Liver (tissue), 3 donors: ENCODE measurements around the gene FBXO31.

Source experiments
- EGR1 ChIP-seq, 2 donors: IDR thresholded peaks; 2 replicates each; pipeline ENCODE4 v1.6.1; 2016 to 2018; ENCODE audit warnings: antibody characterized with exemption in 2 of 2, low read depth in 2 of 2
- RAD21 ChIP-seq, 2 donors: IDR thresholded peaks; 2 replicates each; pipeline ENCODE4 v1.6.1; 2016; ENCODE audit warnings: antibody characterized with exemption in 2 of 2, mild to moderate bottlenecking in 2 of 2
- TAF1 ChIP-seq: conservative IDR thresholded peaks from 2 replicates; pipeline ENCODE4 v1.6.1; 2016; ENCODE audit warnings: antibody characterized with exemption, mild to moderate bottlenecking
- TF ChIP-seq, protein P1 (sequence below): fragments of 150-350 bp; IDR thresholded peaks from 2 replicates; pipeline ENCODE4 v1.5.1; 2017; ENCODE audit warnings: improper control_type of control experiment, low read depth, low read length; ENCODE audit not compliant: missing input control
- TF ChIP-seq, protein P2 (sequence below): IDR thresholded peaks from 2 replicates; pipeline ENCODE4 v1.6.1; 2016; ENCODE audit warnings: antibody characterized with exemption, mild to moderate bottlenecking
- TF ChIP-seq, protein P3 (sequence below): IDR thresholded peaks from 2 replicates; pipeline ENCODE4 v1.6.1; 2016; ENCODE audit warnings: antibody characterized with exemption
- TF ChIP-seq, protein P4 (sequence below): IDR thresholded peaks from 2 replicates; pipeline ENCODE4 v1.6.1; 2016; ENCODE audit warnings: antibody characterized with exemption
- donor health status: healthy.
- donor health status: healthy.

DNA sequence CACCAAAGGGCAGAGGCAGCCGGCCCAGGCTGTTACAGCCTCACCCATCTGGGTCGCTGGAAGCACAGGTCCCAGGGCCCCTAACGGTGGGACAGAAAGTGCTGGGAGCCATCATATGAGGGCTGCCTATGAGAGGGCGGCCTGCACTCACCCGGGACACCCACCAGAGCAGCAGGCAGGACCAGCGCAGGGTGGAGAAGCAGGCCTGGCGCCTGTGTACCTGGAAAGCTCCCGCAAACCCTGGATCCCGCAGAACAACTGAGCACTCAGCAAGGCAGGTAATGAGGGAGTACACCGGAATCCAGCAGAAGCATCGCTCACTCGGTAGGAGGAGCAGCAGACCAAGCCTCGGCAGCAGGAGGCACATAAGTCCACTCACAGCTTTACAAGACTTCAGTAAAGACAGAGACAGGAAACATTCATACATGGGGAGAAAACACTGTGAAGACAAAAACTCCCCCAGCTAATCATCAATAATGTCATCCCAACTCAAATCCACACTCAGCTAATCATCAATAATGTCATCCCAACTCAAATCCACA is 34.9 kb downstream of the FBXO31 start:
- TF ChIP-seq, protein P1, sequence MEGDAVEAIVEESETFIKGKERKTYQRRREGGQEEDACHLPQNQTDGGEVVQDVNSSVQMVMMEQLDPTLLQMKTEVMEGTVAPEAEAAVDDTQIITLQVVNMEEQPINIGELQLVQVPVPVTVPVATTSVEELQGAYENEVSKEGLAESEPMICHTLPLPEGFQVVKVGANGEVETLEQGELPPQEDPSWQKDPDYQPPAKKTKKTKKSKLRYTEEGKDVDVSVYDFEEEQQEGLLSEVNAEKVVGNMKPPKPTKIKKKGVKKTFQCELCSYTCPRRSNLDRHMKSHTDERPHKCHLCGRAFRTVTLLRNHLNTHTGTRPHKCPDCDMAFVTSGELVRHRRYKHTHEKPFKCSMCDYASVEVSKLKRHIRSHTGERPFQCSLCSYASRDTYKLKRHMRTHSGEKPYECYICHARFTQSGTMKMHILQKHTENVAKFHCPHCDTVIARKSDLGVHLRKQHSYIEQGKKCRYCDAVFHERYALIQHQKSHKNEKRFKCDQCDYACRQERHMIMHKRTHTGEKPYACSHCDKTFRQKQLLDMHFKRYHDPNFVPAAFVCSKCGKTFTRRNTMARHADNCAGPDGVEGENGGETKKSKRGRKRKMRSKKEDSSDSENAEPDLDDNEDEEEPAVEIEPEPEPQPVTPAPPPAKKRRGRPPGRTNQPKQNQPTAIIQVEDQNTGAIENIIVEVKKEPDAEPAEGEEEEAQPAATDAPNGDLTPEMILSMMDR: no peak
- TF ChIP-seq, protein P2, sequence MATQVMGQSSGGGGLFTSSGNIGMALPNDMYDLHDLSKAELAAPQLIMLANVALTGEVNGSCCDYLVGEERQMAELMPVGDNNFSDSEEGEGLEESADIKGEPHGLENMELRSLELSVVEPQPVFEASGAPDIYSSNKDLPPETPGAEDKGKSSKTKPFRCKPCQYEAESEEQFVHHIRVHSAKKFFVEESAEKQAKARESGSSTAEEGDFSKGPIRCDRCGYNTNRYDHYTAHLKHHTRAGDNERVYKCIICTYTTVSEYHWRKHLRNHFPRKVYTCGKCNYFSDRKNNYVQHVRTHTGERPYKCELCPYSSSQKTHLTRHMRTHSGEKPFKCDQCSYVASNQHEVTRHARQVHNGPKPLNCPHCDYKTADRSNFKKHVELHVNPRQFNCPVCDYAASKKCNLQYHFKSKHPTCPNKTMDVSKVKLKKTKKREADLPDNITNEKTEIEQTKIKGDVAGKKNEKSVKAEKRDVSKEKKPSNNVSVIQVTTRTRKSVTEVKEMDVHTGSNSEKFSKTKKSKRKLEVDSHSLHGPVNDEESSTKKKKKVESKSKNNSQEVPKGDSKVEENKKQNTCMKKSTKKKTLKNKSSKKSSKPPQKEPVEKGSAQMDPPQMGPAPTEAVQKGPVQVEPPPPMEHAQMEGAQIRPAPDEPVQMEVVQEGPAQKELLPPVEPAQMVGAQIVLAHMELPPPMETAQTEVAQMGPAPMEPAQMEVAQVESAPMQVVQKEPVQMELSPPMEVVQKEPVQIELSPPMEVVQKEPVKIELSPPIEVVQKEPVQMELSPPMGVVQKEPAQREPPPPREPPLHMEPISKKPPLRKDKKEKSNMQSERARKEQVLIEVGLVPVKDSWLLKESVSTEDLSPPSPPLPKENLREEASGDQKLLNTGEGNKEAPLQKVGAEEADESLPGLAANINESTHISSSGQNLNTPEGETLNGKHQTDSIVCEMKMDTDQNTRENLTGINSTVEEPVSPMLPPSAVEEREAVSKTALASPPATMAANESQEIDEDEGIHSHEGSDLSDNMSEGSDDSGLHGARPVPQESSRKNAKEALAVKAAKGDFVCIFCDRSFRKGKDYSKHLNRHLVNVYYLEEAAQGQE: no peak
- no peak for TF ChIP-seq RAD21 (IDR thresholded peaks at IDR 0.05)
- TF ChIP-seq, protein P3, sequence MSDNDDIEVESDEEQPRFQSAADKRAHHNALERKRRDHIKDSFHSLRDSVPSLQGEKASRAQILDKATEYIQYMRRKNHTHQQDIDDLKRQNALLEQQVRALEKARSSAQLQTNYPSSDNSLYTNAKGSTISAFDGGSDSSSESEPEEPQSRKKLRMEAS: no peak
- TF ChIP-seq, protein P4, sequence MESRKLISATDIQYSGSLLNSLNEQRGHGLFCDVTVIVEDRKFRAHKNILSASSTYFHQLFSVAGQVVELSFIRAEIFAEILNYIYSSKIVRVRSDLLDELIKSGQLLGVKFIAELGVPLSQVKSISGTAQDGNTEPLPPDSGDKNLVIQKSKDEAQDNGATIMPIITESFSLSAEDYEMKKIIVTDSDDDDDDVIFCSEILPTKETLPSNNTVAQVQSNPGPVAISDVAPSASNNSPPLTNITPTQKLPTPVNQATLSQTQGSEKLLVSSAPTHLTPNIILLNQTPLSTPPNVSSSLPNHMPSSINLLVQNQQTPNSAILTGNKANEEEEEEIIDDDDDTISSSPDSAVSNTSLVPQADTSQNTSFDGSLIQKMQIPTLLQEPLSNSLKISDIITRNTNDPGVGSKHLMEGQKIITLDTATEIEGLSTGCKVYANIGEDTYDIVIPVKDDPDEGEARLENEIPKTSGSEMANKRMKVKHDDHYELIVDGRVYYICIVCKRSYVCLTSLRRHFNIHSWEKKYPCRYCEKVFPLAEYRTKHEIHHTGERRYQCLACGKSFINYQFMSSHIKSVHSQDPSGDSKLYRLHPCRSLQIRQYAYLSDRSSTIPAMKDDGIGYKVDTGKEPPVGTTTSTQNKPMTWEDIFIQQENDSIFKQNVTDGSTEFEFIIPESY: no peak
- no peak for TF ChIP-seq EGR1 (IDR thresholded peaks at IDR 0.05; ENCODE audit: low read depth in 2 of 2)
- no peak for TF ChIP-seq TAF1
